SH-SY5Y (cell line): ENCODE data around the gene DDX42.

Source experiments
- GATA2 ChIP-seq: IDR thresholded peaks from 2 replicates; pipeline ENCODE4 v1.6.1; 2011; ENCODE audit warnings: mild to moderate bottlenecking, low read depth, low read length
- GATA3 ChIP-seq: IDR thresholded peaks from 2 replicates; pipeline ENCODE4 v1.6.1; 2011; ENCODE audit warnings: low read depth, mild to moderate bottlenecking, low read length, moderate library complexity

GRCh38 chr17:63751806-63752205 is 22.2 kb upstream of the DDX42 start:
- TF ChIP-seq GATA2 (no peak), GATA3 (no peak)
